Myocyte (in vitro differentiated cells): ENCODE results near the gene TNKS1BP1. TPM values are rescaled to one million over a fixed set of nuclear protein-coding genes. Genes with fewer than 3 reads are reported as not detected.

Source experiments
- DNase-seq: peaks from one replicate; pipeline ENCODE4 v3.0.0-alpha.2; 2012; ENCODE audit warnings: low read depth
- total RNA-seq: library from RNA; depleted of rRNA; stranded (reverse); fragments of >200 nt; gene quantifications from 2 replicates; pipeline ENCODE4 v1.2.3, GENCODE V29; 2014

Gene TNKS1BP1
- total RNA-seq, 1 donor from 2014 or later = 75.6 TPM

GRCh38 chr11:57260937-57261783, 63.6 kb downstream of the TNKS1BP1 start:
- no peak for DNase-seq

- DNase-seq = no peak
These were observed 68.6 kb downstream of the TNKS1BP1 start for GRCh38 chr11:57256119-57256518.

- DNase-seq = peak; percentile 22
These were observed 69.1 kb downstream of the TNKS1BP1 start for GRCh38 chr11:57255618-57256017.

GRCh38 chr11:57254631-57255030, 70.1 kb downstream of the TNKS1BP1 start:
- no peak for DNase-seq

- DNase-seq = peak; percentile 46
These were observed 73.2 kb downstream of the TNKS1BP1 start for GRCh38 chr11:57251491-57252104.

GRCh38 chr11:57251037-57251436, 73.7 kb downstream of the TNKS1BP1 start:
- DNase-seq = peak; percentile 20

Other genes with a start within 250 kb of the TNKS1BP1 start
- gene LRRC55, start 143.0 kb downstream of the TNKS1BP1 start, total RNA-seq = not detected in 2 replicates
- 0.05 TPM in 1 of 2 replicates, not detected in the other for gene APLNR, start 87.7 kb downstream of the TNKS1BP1 start, total RNA-seq
- gene SSRP1, start 10.9 kb upstream of the TNKS1BP1 start, total RNA-seq = 81.9 and 90.8 TPM in 2 replicates
- not detected in 2 replicates for gene P2RX3, start 13.4 kb upstream of the TNKS1BP1 start, total RNA-seq
- gene PRG3, start 56.2 kb upstream of the TNKS1BP1 start, total RNA-seq = not detected in 2 replicates
- gene PRG2, start 65.7 kb upstream of the TNKS1BP1 start, total RNA-seq = not detected in 2 replicates
- gene SLC43A3, start 102.2 kb upstream of the TNKS1BP1 start, total RNA-seq = 21.6 and 21.9 TPM in 2 replicates
- 0.53 and 0.94 TPM in 2 replicates for gene RTN4RL2, start 135.6 kb upstream of the TNKS1BP1 start, total RNA-seq
- 9.1 and 11.0 TPM in 2 replicates for gene SLC43A1, start 190.8 kb upstream of the TNKS1BP1 start, total RNA-seq
- 24.0 and 31.2 TPM in 2 replicates for gene TIMM10, start 205.8 kb upstream of the TNKS1BP1 start, total RNA-seq
- 0.16 and 0.21 TPM in 2 replicates for gene SMTNL1, start 212.6 kb upstream of the TNKS1BP1 start, total RNA-seq
- 31.1 and 36.8 TPM in 2 replicates for gene UBE2L6, start 242.7 kb upstream of the TNKS1BP1 start, total RNA-seq